K562 (cell line): ENCODE measurements around the gene VEGFB. TPM values are rescaled to one million over a fixed set of nuclear protein-coding genes. Genes with fewer than 3 reads are reported as not detected.

Experiments
- CBX5 ChIP-seq: IDR thresholded peaks from 2 replicates; pipeline ENCODE4 v1.6.1; 2014; ENCODE audit warnings: low read depth, borderline replicate concordance
- CEBPB ChIP-seq: fragments of 450-650 bp; IDR thresholded peaks from 2 replicates; pipeline ENCODE4 v1.6.1; 2016; ENCODE audit warnings: missing genetic modification characterization, missing compliant biosample characterization
- DPF2 ChIP-seq: fragments of 450-650 bp; IDR thresholded peaks from 2 replicates; pipeline ENCODE4 v1.6.1; 2016
- ESRRA ChIP-seq: fragments of 450-650 bp; IDR thresholded peaks from 2 replicates; pipeline ENCODE4 v1.6.1; 2014; ENCODE audit warnings: low read depth, mild to moderate bottlenecking, moderate library complexity, borderline replicate concordance
- HMGXB4 ChIP-seq: sonication (generic); formaldehyde crosslinking; IDR thresholded peaks from 2 replicates; pipeline ENCODE4 v1.8.1; 2023; ENCODE audit warnings: mild to moderate bottlenecking, missing genetic modification reagents
- JUND ChIP-seq, 2 experiments: IDR thresholded peaks; 2 replicates in 1 of 2; 3 replicates in 1 of 2; pipeline ENCODE4 v1.6.1; 2011; ENCODE audit warnings: borderline replicate concordance in 2 of 2, low read depth in 2 of 2, low read length in 2 of 2, improper control_type of control experiment in 1 of 2, missing biosample characterization in 1 of 2, missing genetic modification characterization in 1 of 2, missing genetic modification reagents in 1 of 2
- KLF13 ChIP-seq: fragments of 450-650 bp; IDR thresholded peaks from 2 replicates; pipeline ENCODE4 v1.6.1; 2016; ENCODE audit warnings: missing genetic modification characterization, low read depth, mild to moderate bottlenecking, missing compliant biosample characterization, moderate library complexity, borderline replicate concordance
- MECOM ChIP-seq: fragments of 250-450 bp; sonication (Bioruptor Pico); IDR thresholded peaks from 2 replicates; pipeline ENCODE4 v1.8.0; 2022; ENCODE audit warnings: inconsistent platforms
- MITF ChIP-seq: IDR thresholded peaks from 2 replicates; pipeline ENCODE4 v1.6.1; 2014; ENCODE audit warnings: antibody characterized with exemption
- U2AF1 ChIP-seq: fragments of 200-400 bp; formaldehyde crosslinking; optimal IDR thresholded peaks from 2 replicates; pipeline ENCODE3; 2017; ENCODE audit warnings: mild to moderate bottlenecking, low read depth, low read length, moderate library complexity
- YY1 ChIP-seq, 3 experiments: IDR thresholded peaks; 2 replicates each; pipeline ENCODE4 v1.6.1; 2011; ENCODE audit warnings: low read length in 2 of 3, mild to moderate bottlenecking in 2 of 3, moderate library complexity in 2 of 3, borderline replicate concordance in 1 of 3, control low read depth in 1 of 3, low read depth in 1 of 3; ENCODE audit not compliant: insufficient read depth in 3 of 3, insufficient replicate concordance in 2 of 3, control insufficient read depth in 1 of 3, insufficient read length in 1 of 3; ENCODE audit errors: extremely low read depth in 1 of 3
- ZEB2 ChIP-seq: fragments of 450-650 bp; IDR thresholded peaks from 2 replicates; pipeline ENCODE4 v1.6.1; 2016
- ZNF253 ChIP-seq: fragments of 250-450 bp; sonication (Bioruptor Pico); conservative IDR thresholded peaks from 2 replicates; pipeline ENCODE4 v1.6.1; 2021; ENCODE audit warnings: mild to moderate bottlenecking
- ZNF277 ChIP-seq: fragments of 250-450 bp; sonication (Bioruptor Pico); IDR thresholded peaks from 2 replicates; pipeline ENCODE4 v1.8.0; 2022; ENCODE audit warnings: inconsistent platforms, mild to moderate bottlenecking, moderate library complexity, borderline replicate concordance
- ZNF449 ChIP-seq: fragments of 250-450 bp; sonication (Bioruptor Pico); IDR thresholded peaks from 2 replicates; pipeline ENCODE4 v1.8.0; 2022; ENCODE audit warnings: moderate library complexity, mild to moderate bottlenecking, inconsistent platforms
- ZNF764 ChIP-seq: fragments of 250-450 bp; sonication (Bioruptor Pico); IDR thresholded peaks from 2 replicates; pipeline ENCODE4 v1.4.0; 2020; ENCODE audit warnings: low read depth, mild to moderate bottlenecking, moderate library complexity
- polyA plus RNA-seq, 8 experiments: library from polyadenylated mRNA; depleted of rRNA in 4 of 8; stranded (reverse) in 5 of 8; unstranded in 3 of 8; fragments of >200 nt; fragmentation: Nextera tagmentation in 2 of 8; fragmentation: Illumina TruSeq in 1 of 8; extraction: Ambion mirVana in 2 of 8; extraction: Trizol in 1 of 8; gene quantifications; 2 replicates each; pipeline versions ENCODE4 v1.2.1 to v1.2.3, GENCODE V29; 2011 to 2014; ENCODE audit warnings: inconsistent platforms in 1 of 8, missing spikeins in 1 of 8
- total RNA-seq, 7 experiments: library from RNA; depleted of rRNA in 6 of 7; stranded (reverse); fragments of >200 nt in 6 of 7; fragmentation: Illumina TruSeq in 2 of 7; extraction: Trizol in 2 of 7; gene quantifications; 2 replicates each; pipeline versions ENCODE4 v1.2.1 to v1.2.3, GENCODE V29; 2011 to 2021; ENCODE audit warnings: low replicate concordance in 1 of 7

The VEGFB gene
- total and polyA plus RNA-seq, 9 of the 15 experiments (the other 6 are each of a cell fraction or from before 2014, with no cell fraction given): 11.0 to 83.4 (median 25.7) TPM

- TF ChIP-seq ZNF764 (CRISPR knock-in tag): no peak
- TF ChIP-seq ZEB2: no peak
- no peak for TF ChIP-seq U2AF1
- peak; percentile 73 for TF ChIP-seq JUND (IDR thresholded peaks at IDR 0.05; ENCODE audit: borderline replicate concordance, low read depth, low read length)
- peak; percentile 27; the same call in 1 of the 3 replicates for TF ChIP-seq JUND (tag; IDR thresholded peaks at IDR 0.05; ENCODE audit: borderline replicate concordance, low read depth, low read length)
- TF ChIP-seq CBX5: no peak
- TF ChIP-seq ZNF277: no peak
- TF ChIP-seq KLF13: no peak
- TF ChIP-seq MITF: no peak
- no peak for TF ChIP-seq ZNF449 (CRISPR knock-in tag)
- TF ChIP-seq ESRRA: peak; percentile 65; the same call in 1 of the 2 replicates
- no peak for TF ChIP-seq CEBPB (tag)
- TF ChIP-seq YY1 (IDR thresholded peaks at IDR 0.05; ENCODE audit: borderline replicate concordance in 1 of 3, control insufficient read depth in 1 of 3, extremely low read depth in 1 of 3, insufficient read depth in 3 of 3, insufficient read length in 1 of 3, insufficient replicate concordance in 2 of 3, low read depth in 1 of 3, low read length in 2 of 3): no peak
- TF ChIP-seq MECOM (CRISPR knock-in tag): no peak
- TF ChIP-seq ZNF253 (CRISPR knock-in tag): no peak
- TF ChIP-seq HMGXB4 (CRISPR knock-in tag): no peak
- TF ChIP-seq DPF2: peak; percentile 53; the same call in 1 of the 2 replicates
Observed at GRCh38 chr11:64204464-64204989, 29.9 kb upstream of the VEGFB start (continued).
